Ascending aorta (tissue), 2 donors: ENCODE data around the gene ACVRL1. TPM values are rescaled to one million over a fixed set of nuclear protein-coding genes. Genes with fewer than 3 reads are reported as not detected.

Experiments
- DNase-seq, 2 donors: peaks; one replicate each; pipeline ENCODE4 v3.0.0-alpha.2; 2019; ENCODE audit warnings: low spot score in 2 of 2
- H3K27ac ChIP-seq, 2 donors: fragments of 200-600 bp; sonication (generic); one replicate each; pipeline ENCODE4 v1.5.1; 2016 to 2017; ENCODE audit warnings: mild to moderate bottlenecking in 1 of 2
- H3K27me3 ChIP-seq: fragments of 200-600 bp; sonication (generic); one replicate; pipeline ENCODE4 v1.5.1; 2017
- H3K36me3 ChIP-seq, 2 donors: fragments of 200-600 bp; sonication (generic); one replicate each; pipeline ENCODE4 v1.5.1; 2016
- H3K4me1 ChIP-seq, 2 donors: fragments of 200-600 bp; sonication (generic); one replicate each; pipeline ENCODE4 v1.5.1; 2016 to 2017; ENCODE audit warnings: mild to moderate bottlenecking in 1 of 2
- H3K4me3 ChIP-seq, 2 donors: fragments of 200-600 bp; sonication (generic); one replicate each; pipeline ENCODE4 v1.5.1; 2016 to 2017; ENCODE audit warnings: mild to moderate bottlenecking in 1 of 2
- H3K9me3 ChIP-seq, 2 donors: fragments of 200-600 bp; sonication (generic); one replicate each; pipeline ENCODE4 v1.5.1; 2016
- CTCF ChIP-seq, 3 experiments: fragments of 200-600 bp in 2 of 3; fragments of 450-650 bp in 1 of 3; sonication (generic) in 2 of 3; IDR thresholded peaks; one replicate each; pipeline ENCODE4 v1.5.1; 2016 to 2019; ENCODE audit warnings: antibody characterized with exemption in 3 of 3, mild to moderate bottlenecking in 1 of 3, moderate library complexity in 1 of 3
- intact Hi-C: fragments of 100-400 bp; cut with DNase I; formaldehyde crosslinking; loops from one replicate; pipeline ENCODE4 v1.15.1; 2023
- total RNA-seq: library from RNA; depleted of rRNA; stranded (reverse); fragments of >200 nt; gene quantifications from one replicate; pipeline ENCODE4 v1.1.0, GENCODE V29; 2016

The ACVRL1 gene
- total RNA-seq, 1 donor from 2014 or later = 308 TPM

DNA sequence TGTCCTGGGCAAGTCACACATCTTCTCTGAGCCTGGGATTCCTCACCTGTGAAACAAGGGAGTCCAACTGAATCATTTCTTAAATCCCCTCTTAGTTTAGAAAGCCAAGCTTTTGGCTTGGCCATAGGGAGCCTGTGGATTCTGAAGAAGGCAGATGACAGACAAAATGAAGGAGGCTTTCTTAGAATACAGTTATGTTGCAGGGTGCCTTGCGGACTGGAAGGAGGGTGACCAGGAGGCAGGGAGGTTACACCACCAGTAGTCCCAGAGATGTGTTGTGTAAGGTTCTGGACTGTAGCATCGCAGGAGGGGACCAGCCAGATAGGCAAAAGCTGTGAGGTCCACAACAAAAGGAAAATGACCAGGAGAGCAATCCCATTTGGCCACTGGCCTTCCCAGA, 36.0 kb downstream of the ACVRL1 start:
- TF ChIP-seq CTCF (IDR thresholded peaks at IDR 0.05) = no peak
- peak in 1 of 2 donors; percentile 12 for DNase-seq
- Histone ChIP-seq H3K4me1 (peaks cover 0 to 10% of the 10 kb centered on the region in 2 donors), H3K4me3 (no peak overlapping the region), H3K36me3 (no peaks in the 10 kb centered on the region), H3K27me3 (no peaks in the 10 kb centered on the region), H3K9me3 (peaks cover 0 to 13% of the 10 kb centered on the region in 2 donors), H3K27ac (no peak overlapping the region)
- intact Hi-C loops = no loop called here

- Histone ChIP-seq H3K9me3 (peaks cover 0 to 13% of the 10 kb centered on the region in 2 donors), H3K36me3 (no peaks in the 10 kb centered on the region), H3K4me3 (no peak overlapping the region), H3K27ac (no peak overlapping the region), H3K27me3 (no peaks in the 10 kb centered on the region), H3K4me1 (peaks cover 0 to 10% of the 10 kb centered on the region in 2 donors)
- DNase-seq = no peak
- no peak for TF ChIP-seq CTCF (IDR thresholded peaks at IDR 0.05)
- intact Hi-C loops = no loop called here
Observed at GRCh38 chr12:51944608-51945233, 37.4 kb downstream of the ACVRL1 start.

- Histone ChIP-seq H3K4me3 (no peak overlapping the region), H3K36me3 (no peaks in the 10 kb centered on the region), H3K27me3 (no peaks in the 10 kb centered on the region), H3K27ac (no peak overlapping the region), H3K9me3 (peaks cover 0 to 13% of the 10 kb centered on the region in 2 donors), H3K4me1 (no peaks in the 10 kb centered on the region)
- intact Hi-C loops = no loop called here
- peak in 1 of 2 donors; percentile 18 for DNase-seq
- no peak for TF ChIP-seq CTCF (IDR thresholded peaks at IDR 0.05)
Observed at GRCh38 chr12:51947246-51947996, 40.1 kb downstream of the ACVRL1 start.

DNA sequence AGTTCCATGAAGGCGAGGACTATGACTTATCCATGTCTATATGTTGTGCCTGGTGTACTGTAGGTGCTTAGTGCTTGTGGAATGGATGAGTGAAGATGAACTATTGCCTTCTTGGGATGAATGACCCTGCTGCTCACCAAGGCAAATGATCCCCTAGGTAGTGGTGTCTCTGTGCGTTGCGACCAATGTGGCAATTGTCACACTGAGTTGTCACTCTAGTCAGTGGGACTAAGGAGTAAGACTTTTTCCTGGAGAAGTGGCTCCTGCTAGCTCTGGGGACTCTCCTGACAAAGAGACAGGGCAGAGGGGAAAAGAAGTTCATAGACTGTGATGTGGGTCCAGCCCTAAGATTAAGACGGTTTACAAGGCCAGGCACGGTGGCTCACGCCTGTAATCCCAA, 40.8 kb downstream of the ACVRL1 start:
- H3K4me3 ChIP-seq = no peak overlapping the region
- peaks cover 0 to 13% of the 10 kb centered on the region in 2 donors for H3K9me3 ChIP-seq
- no peak overlapping the region for H3K27ac ChIP-seq
- no peaks in the 10 kb centered on the region for H3K27me3 ChIP-seq
- TF ChIP-seq CTCF (IDR thresholded peaks at IDR 0.05) = no peak
- intact Hi-C loops = no loop called here
- H3K36me3 ChIP-seq = no peaks in the 10 kb centered on the region
- peaks cover 0 to 2% of the 10 kb centered on the region in 2 donors for H3K4me1 ChIP-seq
- DNase-seq = peak in 1 of 2 donors; percentile 52

GRCh38 chr12:51949342-51950030, 42.2 kb downstream of the ACVRL1 start:
- DNase-seq = no peak
- H3K27me3 ChIP-seq = no peaks in the 10 kb centered on the region
- no peak for TF ChIP-seq CTCF (IDR thresholded peaks at IDR 0.05)
- H3K4me3 ChIP-seq = no peak overlapping the region
- no peaks in the 10 kb centered on the region for H3K36me3 ChIP-seq
- H3K9me3 ChIP-seq = peaks cover 0 to 9% of the 10 kb centered on the region in 2 donors
- peaks cover 8 to 9% of the 10 kb centered on the region in 2 donors for H3K4me1 ChIP-seq
- intact Hi-C loops = loop anchor here (5.0 kb wide), 2 partner anchors 73 to 333 kb away; no protein-coding TSS in a partner anchor
- no peak overlapping the region for H3K27ac ChIP-seq
